Fibroblast of lung (primary cell): ENCODE data around the gene TNS1. TPM values are rescaled to one million over a fixed set of nuclear protein-coding genes. Genes with fewer than 3 reads are reported as not detected.

Experiments
- DNase-seq, 2 donors: peaks; one replicate each; pipeline versions ENCODE4 v3.0.0 to v3.0.0-alpha.2; 2010; ENCODE audit warnings: low read depth in 2 of 2
- H2AFZ ChIP-seq: 2 replicates; pipeline ENCODE4 v1.5.1; 2012; ENCODE audit warnings: low read length, control low read depth, inconsistent platforms
- H3K27ac ChIP-seq: 2 replicates; pipeline ENCODE4 v1.5.1; 2011; ENCODE audit warnings: low read length, control low read depth; ENCODE audit not compliant: insufficient read depth
- H3K27me3 ChIP-seq: 2 replicates; pipeline ENCODE4 v1.5.1; 2011; ENCODE audit warnings: mild to moderate bottlenecking, low read length; ENCODE audit not compliant: control insufficient read depth, insufficient read depth
- H3K36me3 ChIP-seq: 2 replicates; pipeline ENCODE4 v1.5.1; 2011; ENCODE audit warnings: low read length; ENCODE audit not compliant: control insufficient read depth, insufficient read depth
- H3K4me1 ChIP-seq: 2 replicates; pipeline ENCODE4 v1.5.1; 2011; ENCODE audit warnings: low read length; ENCODE audit not compliant: control insufficient read depth, insufficient read depth; ENCODE audit errors: extremely low read depth
- H3K4me2 ChIP-seq: 2 replicates; pipeline ENCODE4 v1.5.1; 2011; ENCODE audit warnings: low read length, control low read depth; ENCODE audit not compliant: insufficient read depth; ENCODE audit errors: extremely low read depth
- H3K4me3 ChIP-seq, 4 experiments: fragments of 200-600 bp in 1 of 4; sonication (generic) in 1 of 4; replicated peaks in 1 of 4; 2 replicates each; pipeline ENCODE4 v1.5.1; 2011 to 2016; ENCODE audit warnings: low read length in 4 of 4, low read depth in 3 of 4, mild to moderate bottlenecking in 3 of 4, control low read depth in 2 of 4, inconsistent platforms in 1 of 4, mixed read lengths in 1 of 4; ENCODE audit not compliant: insufficient read depth in 1 of 4; ENCODE audit errors: control extremely low read depth in 1 of 4
- H3K79me2 ChIP-seq: 2 replicates; pipeline ENCODE4 v1.5.1; 2012; ENCODE audit warnings: mild to moderate bottlenecking, low read length, inconsistent platforms; ENCODE audit not compliant: control insufficient read depth, insufficient read depth
- H3K9ac ChIP-seq: 2 replicates; pipeline ENCODE4 v1.5.1; 2011; ENCODE audit warnings: mild to moderate bottlenecking, low read length, control low read depth; ENCODE audit not compliant: insufficient read depth
- H3K9me3 ChIP-seq: 2 replicates; pipeline ENCODE4 v1.5.1; 2012; ENCODE audit warnings: low read depth, low read length; ENCODE audit not compliant: control insufficient read depth, insufficient read depth
- H4K20me1 ChIP-seq: 2 replicates; pipeline ENCODE4 v1.5.1; 2011; ENCODE audit warnings: low read length; ENCODE audit not compliant: control insufficient read depth, insufficient read depth; ENCODE audit errors: extremely low read depth
- EZH2 ChIP-seq: IDR thresholded peaks from 2 replicates; pipeline ENCODE4 v1.5.1; 2012; ENCODE audit warnings: low read length, control low read depth, mild to moderate bottlenecking; ENCODE audit errors: missing control alignments
- polyA plus RNA-seq, 2 donors: library from polyadenylated mRNA; depleted of rRNA in 1 of 2; stranded (reverse) in 1 of 2; unstranded in 1 of 2; fragments of >200 nt; gene quantifications; 2 replicates each; pipeline ENCODE4 v1.2.1, GENCODE V29; 2011 to 2012; ENCODE audit warnings: missing spikeins in 1 of 2
- total RNA-seq: library from RNA; depleted of rRNA; stranded (reverse); fragments of >200 nt; gene quantifications from 2 replicates; pipeline ENCODE4 v1.2.1, GENCODE V29; 2014
- TF ChIP-seq, protein P1 (sequence below), 2 donors: IDR thresholded peaks in 1 of 2; conservative IDR thresholded peaks in 1 of 2; 1 replicate in 1 of 2; 2 replicates in 1 of 2; pipeline ENCODE4 v1.5.1; 2011 to 2012; ENCODE audit warnings: low read length in 2 of 2, control low read depth in 1 of 2, inconsistent platforms in 1 of 2, low read depth in 1 of 2, mild to moderate bottlenecking in 1 of 2

TNS1 gene
- total and polyA plus RNA-seq, 2 donors (not counting 1 experiment from before 2014, with no cell fraction given) = 44.4 to 47.1 TPM

DNA sequence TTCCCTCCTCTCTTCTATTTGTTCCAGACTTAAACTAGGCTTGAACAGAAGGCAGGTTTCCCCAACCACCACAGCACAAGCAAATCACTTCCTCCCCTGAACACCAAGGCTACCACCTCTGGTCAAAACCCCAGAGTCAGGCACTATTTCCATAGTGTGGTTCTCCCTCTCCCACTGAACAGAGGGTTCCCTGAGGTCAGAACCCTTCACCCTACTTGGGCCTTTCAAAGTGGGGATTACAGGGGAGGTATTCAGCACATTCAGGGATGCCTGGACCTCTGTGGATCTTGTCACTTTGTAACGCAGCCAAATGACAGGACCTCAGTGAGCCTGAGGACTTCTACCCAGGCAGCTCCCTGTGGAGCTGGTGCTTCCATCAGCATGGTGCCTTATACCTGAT, 88.7 kb downstream of the TNS1 start:
- no peak for DNase-seq

DNA sequence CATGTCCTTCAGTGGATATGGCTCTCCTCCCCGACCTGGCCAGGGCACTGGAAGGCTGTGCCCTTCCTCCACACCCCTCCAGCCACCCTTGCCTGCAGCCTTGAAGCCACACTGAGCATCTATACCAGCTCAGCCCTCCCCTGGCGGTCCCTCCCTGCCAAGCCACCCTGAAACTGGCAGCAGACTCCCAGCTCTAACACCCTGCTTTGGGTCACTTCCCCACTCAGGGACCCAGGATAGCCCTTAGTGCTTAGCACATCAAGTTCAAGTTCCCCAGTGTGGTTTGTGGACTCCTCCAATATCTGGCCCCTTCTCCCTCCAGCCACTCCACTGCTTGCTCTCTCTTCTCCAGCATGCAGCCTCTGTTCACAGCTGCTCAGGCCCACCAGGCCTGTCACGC, 89.4 kb downstream of the TNS1 start:
- H3K79me2 ChIP-seq = no peaks in the 10 kb centered on the region
- H2AFZ ChIP-seq = no peak overlapping the region
- no peak for DNase-seq
- H3K27ac ChIP-seq = no peak overlapping the region
- no peaks in the 10 kb centered on the region for H4K20me1 ChIP-seq
- H3K9me3 ChIP-seq = no peaks in the 10 kb centered on the region
- H3K4me2 ChIP-seq = no peak overlapping the region
- H3K27me3 ChIP-seq = no peaks in the 10 kb centered on the region
- TF ChIP-seq EZH2 = no peak
- TF ChIP-seq, protein P1, sequence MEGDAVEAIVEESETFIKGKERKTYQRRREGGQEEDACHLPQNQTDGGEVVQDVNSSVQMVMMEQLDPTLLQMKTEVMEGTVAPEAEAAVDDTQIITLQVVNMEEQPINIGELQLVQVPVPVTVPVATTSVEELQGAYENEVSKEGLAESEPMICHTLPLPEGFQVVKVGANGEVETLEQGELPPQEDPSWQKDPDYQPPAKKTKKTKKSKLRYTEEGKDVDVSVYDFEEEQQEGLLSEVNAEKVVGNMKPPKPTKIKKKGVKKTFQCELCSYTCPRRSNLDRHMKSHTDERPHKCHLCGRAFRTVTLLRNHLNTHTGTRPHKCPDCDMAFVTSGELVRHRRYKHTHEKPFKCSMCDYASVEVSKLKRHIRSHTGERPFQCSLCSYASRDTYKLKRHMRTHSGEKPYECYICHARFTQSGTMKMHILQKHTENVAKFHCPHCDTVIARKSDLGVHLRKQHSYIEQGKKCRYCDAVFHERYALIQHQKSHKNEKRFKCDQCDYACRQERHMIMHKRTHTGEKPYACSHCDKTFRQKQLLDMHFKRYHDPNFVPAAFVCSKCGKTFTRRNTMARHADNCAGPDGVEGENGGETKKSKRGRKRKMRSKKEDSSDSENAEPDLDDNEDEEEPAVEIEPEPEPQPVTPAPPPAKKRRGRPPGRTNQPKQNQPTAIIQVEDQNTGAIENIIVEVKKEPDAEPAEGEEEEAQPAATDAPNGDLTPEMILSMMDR (conservative IDR thresholded peaks at IDR 0.05 in 1 of 2, IDR thresholded peaks at IDR 0.05 in 1 of 2; ENCODE audit: low read depth in 1 of 2, low read length in 2 of 2) = no peak
- H3K9ac ChIP-seq = no peak overlapping the region
- no peak overlapping the region for H3K4me3 ChIP-seq
- peaks cover 52% of the 10 kb centered on the region for H3K4me1 ChIP-seq
- H3K36me3 ChIP-seq = peaks cover 4% of the 10 kb centered on the region

More for the DNA sequence above, 88.7 kb downstream of the TNS1 start:
- peaks cover 4% of the 10 kb centered on the region for H3K36me3 ChIP-seq
- H3K9me3 ChIP-seq = no peaks in the 10 kb centered on the region
- H2AFZ ChIP-seq = no peak overlapping the region
- H4K20me1 ChIP-seq = no peaks in the 10 kb centered on the region
- no peak for TF ChIP-seq EZH2
- TF ChIP-seq, protein P1 (conservative IDR thresholded peaks at IDR 0.05 in 1 of 2, IDR thresholded peaks at IDR 0.05 in 1 of 2; ENCODE audit: low read depth in 1 of 2, low read length in 2 of 2) = no peak
- no peak overlapping the region for H3K9ac ChIP-seq
- no peaks in the 10 kb centered on the region for H3K79me2 ChIP-seq
- H3K4me2 ChIP-seq = no peak overlapping the region
- H3K4me1 ChIP-seq = peaks cover 57% of the 10 kb centered on the region
- H3K27me3 ChIP-seq = no peaks in the 10 kb centered on the region
- no peak overlapping the region for H3K4me3 ChIP-seq
- H3K27ac ChIP-seq = no peak overlapping the region

DNA sequence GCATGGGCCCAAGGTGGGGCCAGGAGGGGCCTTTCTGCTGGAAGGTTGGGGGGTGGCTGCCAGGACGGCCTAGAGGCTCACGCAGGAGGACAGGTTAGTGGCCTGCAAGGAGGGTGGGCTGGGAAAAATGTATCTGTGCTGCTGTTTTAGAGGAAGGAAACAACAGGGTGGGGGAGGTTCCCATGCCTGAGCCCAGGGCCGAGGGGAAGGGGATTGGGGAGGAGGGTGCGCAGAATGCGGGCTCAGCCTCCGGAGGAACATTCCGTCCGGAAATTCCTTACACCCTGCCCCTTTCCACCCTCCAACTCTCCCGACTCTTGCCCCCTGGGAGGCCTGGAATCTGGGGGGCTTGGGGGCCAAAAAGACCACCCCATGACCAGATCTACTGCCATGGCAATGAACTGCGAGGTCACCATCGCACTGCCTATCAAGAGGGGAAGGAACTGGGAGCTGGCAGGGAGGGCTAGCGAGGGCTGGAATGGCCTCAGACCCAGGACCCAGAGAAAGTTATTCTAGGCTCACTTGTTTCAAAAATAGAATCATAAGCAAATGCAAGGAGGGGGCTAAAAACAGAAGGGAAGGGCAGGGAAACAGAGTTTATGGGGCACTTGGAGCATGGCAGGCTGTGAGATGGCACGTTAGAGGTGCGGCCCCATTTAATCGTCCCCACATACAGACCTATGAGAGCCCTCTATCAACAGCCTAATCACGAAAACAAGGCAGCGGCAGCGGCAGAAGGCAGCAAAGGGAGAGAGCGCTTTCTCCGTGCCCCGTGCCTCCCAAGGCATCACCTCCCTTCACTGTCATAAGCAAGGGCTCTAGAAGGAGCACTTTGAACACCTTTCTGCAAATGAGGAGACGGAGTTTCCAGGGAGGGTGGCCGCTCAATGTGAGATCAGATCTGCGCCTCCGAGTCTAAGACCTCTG, 90.4 kb downstream of the TNS1 start:
- no peak overlapping the region for H3K9ac ChIP-seq
- no peaks in the 10 kb centered on the region for H3K79me2 ChIP-seq
- peaks cover 48% of the 10 kb centered on the region for H3K4me1 ChIP-seq
- no peak overlapping the region for H2AFZ ChIP-seq
- no peak overlapping the region for H3K4me3 ChIP-seq
- no peak overlapping the region for H3K27ac ChIP-seq
- no peaks in the 10 kb centered on the region for H3K9me3 ChIP-seq
- no peaks in the 10 kb centered on the region for H4K20me1 ChIP-seq
- DNase-seq = no peak
- no peak for TF ChIP-seq EZH2
- TF ChIP-seq, protein P1 (conservative IDR thresholded peaks at IDR 0.05 in 1 of 2, IDR thresholded peaks at IDR 0.05 in 1 of 2; ENCODE audit: low read depth in 1 of 2, low read length in 2 of 2) = no peak
- H3K27me3 ChIP-seq = no peaks in the 10 kb centered on the region
- H3K4me2 ChIP-seq = no peak overlapping the region
- H3K36me3 ChIP-seq = peaks cover 4% of the 10 kb centered on the region
